Lower leg skin (tissue), 4 donors: Measurements from ENCODE around the gene TSPAN33. TPM values are rescaled to one million over a fixed set of nuclear protein-coding genes. Genes with fewer than 3 reads are reported as not detected.

Experiments
- DNase-seq, 2 donors: peaks; one replicate each; pipeline ENCODE4 v3.0.0-alpha.2; 2019; ENCODE audit warnings: low spot score in 2 of 2
- H3K4me3 ChIP-seq: fragments of 200-600 bp; sonication (generic); 2 replicates; pipeline ENCODE4 v1.5.1; 2017; ENCODE audit warnings: mild to moderate bottlenecking, low read depth; ENCODE audit not compliant: poor library complexity, severe bottlenecking
- POLR2A ChIP-seq, 2 donors: fragments of 450-650 bp; IDR thresholded peaks; one replicate each; pipeline ENCODE4 v1.6.1; 2016 to 2017; ENCODE audit warnings: antibody characterized with exemption in 2 of 2, mild to moderate bottlenecking in 1 of 2, moderate library complexity in 1 of 2
- WGBS, 2 donors: methylation state at CpG; one replicate each; pipeline ENCODE4 v1.1.5; 2018; 5-methylcytosine and 5-hydroxymethylcytosine counted together
- intact Hi-C: fragments of 100-400 bp; cut with DNase I; formaldehyde crosslinking; loops from one replicate; pipeline ENCODE4 v1.15.0; 2023; ENCODE audit warnings: low total_unique reads
- total RNA-seq, 4 donors: library from RNA; depleted of rRNA; stranded (reverse); fragments of >200 nt; gene quantifications; one replicate each; pipeline ENCODE4 v1.1.0, GENCODE V29; 2016
- TF ChIP-seq, protein P1 (sequence below), 3 donors: fragments of 450-650 bp; IDR thresholded peaks; one replicate each; pipeline ENCODE4 v1.5.1; 2016; ENCODE audit warnings: antibody characterized with exemption in 3 of 3, mild to moderate bottlenecking in 3 of 3, moderate library complexity in 2 of 3

TSPAN33 gene
- total RNA-seq, 4 donors from 2014 or later: 7.4 to 13.4 (median 9.9) TPM

DNA sequence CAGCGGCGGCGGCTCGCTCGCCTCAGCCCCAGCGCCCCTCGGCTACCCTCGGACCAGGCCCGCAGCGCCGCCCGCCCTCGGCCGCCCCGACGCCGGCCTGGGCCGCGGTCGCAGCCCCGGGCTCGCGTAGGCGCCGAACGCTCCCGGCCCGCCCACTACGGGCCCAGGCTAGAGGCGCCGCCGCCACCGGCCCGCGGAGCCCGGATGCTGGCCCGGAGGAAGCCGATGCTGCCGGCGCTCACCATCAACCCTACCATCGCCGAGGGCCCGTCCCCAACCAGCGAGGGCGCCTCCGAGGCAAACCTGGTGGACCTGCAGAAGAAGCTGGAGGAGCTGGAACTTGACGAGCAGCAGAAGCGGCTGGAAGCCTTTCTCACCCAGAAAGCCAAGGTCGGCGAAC is 18.2 kb upstream of the TSPAN33 start:
- intact Hi-C loops: no loop called here
- WGBS, 2 donors: 39 to 49% methylated on average over 50 of the region's 50 CpGs
- no peak for DNase-seq
- TF ChIP-seq, protein P1, sequence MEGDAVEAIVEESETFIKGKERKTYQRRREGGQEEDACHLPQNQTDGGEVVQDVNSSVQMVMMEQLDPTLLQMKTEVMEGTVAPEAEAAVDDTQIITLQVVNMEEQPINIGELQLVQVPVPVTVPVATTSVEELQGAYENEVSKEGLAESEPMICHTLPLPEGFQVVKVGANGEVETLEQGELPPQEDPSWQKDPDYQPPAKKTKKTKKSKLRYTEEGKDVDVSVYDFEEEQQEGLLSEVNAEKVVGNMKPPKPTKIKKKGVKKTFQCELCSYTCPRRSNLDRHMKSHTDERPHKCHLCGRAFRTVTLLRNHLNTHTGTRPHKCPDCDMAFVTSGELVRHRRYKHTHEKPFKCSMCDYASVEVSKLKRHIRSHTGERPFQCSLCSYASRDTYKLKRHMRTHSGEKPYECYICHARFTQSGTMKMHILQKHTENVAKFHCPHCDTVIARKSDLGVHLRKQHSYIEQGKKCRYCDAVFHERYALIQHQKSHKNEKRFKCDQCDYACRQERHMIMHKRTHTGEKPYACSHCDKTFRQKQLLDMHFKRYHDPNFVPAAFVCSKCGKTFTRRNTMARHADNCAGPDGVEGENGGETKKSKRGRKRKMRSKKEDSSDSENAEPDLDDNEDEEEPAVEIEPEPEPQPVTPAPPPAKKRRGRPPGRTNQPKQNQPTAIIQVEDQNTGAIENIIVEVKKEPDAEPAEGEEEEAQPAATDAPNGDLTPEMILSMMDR (IDR thresholded peaks at IDR 0.05): no peak
- TF ChIP-seq POLR2A (IDR thresholded peaks at IDR 0.05): no peak
- no peak overlapping the region for H3K4me3 ChIP-seq

- intact Hi-C loops: no loop called here
- no peak for DNase-seq
- TF ChIP-seq POLR2A (IDR thresholded peaks at IDR 0.05): no peak
- TF ChIP-seq, protein P1 (IDR thresholded peaks at IDR 0.05): no peak
- WGBS, 2 donors: 93 to 97% methylated on average over 21 to 22 of the region's 24 CpGs
- H3K4me3 ChIP-seq: no peak overlapping the region
These were observed 17.4 kb upstream of the TSPAN33 start for GRCh38 chr7:129127154-129127553.

DNA sequence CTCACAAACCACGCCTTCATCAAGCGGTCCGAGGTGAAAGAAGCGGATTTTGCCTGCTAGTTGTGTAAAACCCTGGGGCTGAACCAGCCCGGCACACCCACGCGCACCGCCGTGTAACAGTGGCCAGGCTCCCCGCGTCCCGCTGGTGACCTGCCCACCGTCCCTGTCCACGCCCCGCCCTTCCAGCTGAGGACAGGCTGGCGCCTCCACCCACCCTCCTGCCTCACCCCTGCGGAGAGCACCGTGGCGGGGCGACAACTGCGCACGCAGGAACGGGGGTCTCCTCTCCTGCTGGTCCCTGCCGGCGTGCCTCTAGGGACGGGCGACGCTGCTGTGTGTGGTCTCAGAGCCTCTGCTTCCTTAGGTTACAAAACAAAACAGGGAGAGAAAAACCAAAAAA is 16.9 kb upstream of the TSPAN33 start:
- intact Hi-C loops: no loop called here
- 96 to 97% methylated on average over 28 of the region's 28 CpGs for WGBS, 2 donors
- DNase-seq: no peak

GRCh38 chr7:129134356-129134987 is 10.0 kb upstream of the TSPAN33 start:
- WGBS, 2 donors: 44 to 54% methylated on average over 6 of the region's 6 CpGs
- intact Hi-C loops: no loop called here
- no peak overlapping the region for H3K4me3 ChIP-seq
- TF ChIP-seq, protein P1 (IDR thresholded peaks at IDR 0.05): no peak
- no peak for TF ChIP-seq POLR2A (IDR thresholded peaks at IDR 0.05)
- no peak for DNase-seq

More for the DNA sequence above, 16.9 kb upstream of the TSPAN33 start:
- H3K4me3 ChIP-seq: no peak overlapping the region
- no peak for TF ChIP-seq POLR2A (IDR thresholded peaks at IDR 0.05)
- TF ChIP-seq, protein P1 (IDR thresholded peaks at IDR 0.05): no peak

- 59 to 76% methylated on average over 3 of the region's 3 CpGs for WGBS, 2 donors
- H3K4me3 ChIP-seq: no peak overlapping the region
- DNase-seq: no peak
- intact Hi-C loops: no loop called here
- TF ChIP-seq, protein P1 (IDR thresholded peaks at IDR 0.05): no peak
- TF ChIP-seq POLR2A (IDR thresholded peaks at IDR 0.05): no peak
These were observed 7.4 kb upstream of the TSPAN33 start for GRCh38 chr7:129136887-129137642.
